Hematopoietic multipotent progenitor cell treated with erythropoietin and hydrocortisone succinate and interleukin-3 and kit ligand, for 8 days (in vitro differentiated cells): ENCODE data around the gene ANKRD34B.

Experiments used
- DNase-seq: peaks from one replicate; pipeline ENCODE4 v3.0.0-alpha.2; 2015

ANKRD34B gene

DNA sequence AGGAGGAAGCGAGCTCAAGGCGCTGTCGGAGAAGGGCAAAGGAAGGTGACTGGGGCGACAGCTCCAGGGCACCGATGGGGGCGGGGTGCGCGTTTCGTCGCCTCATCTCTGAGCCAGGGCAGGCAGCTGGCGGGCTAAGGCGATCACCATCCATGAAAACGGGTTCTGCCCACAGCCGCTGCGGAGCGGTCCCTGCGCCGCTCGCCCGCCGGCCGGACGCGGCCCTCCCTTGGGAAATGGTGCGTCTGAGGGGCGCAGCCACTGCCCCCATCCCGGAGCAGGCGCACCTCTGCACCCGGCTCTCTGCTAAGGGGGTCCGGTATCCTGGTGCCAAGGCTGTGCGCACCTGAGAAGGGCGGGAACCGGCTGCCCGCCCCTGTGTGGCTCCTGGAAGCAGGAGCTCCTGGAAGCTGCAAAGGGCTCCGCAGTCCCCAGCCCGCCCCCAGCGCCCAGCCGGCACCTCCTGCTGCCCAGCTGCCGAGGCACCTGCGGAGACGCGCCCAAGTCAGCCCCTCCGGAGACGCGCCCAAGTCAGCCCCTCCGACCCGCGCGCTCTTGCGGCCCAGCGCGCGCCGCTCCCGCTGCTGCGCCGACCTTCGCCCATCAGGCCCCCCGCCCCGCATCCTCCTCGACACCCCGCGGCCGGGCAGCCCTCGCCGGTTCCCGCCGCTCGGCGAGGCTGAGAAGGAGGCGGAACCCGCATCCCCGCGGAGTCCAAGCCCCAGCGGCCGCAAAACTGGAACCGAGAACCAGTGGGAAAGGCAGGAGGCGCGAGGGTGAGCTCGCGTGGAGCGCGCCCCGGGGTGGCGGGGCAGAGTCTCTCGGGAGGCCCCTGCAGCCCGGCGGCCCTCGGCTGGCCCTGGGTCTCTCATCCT is 757 bp downstream of the ANKRD34B start:
- no peak for DNase-seq

DNA sequence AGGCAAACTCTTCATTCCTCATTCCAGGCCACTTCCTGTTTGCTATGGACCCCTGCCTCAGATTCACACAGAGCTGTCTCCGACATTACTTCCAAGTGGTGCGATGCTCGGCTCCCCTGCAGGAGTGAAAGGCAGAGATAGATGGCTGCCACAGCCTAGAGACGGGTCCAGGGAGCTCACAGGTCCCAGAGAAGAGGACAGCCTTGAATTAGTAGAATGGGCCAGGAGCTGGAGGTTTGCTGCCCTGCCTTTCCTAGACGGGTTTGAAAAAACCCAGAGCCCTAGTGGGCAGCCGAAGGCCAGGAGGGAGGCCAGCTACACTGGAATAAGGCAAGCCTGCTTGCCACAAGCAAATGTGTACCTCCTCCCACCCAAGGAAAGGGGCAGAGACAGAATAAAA is 1.8 kb downstream of the ANKRD34B start:
- DNase-seq = no peak

DNA sequence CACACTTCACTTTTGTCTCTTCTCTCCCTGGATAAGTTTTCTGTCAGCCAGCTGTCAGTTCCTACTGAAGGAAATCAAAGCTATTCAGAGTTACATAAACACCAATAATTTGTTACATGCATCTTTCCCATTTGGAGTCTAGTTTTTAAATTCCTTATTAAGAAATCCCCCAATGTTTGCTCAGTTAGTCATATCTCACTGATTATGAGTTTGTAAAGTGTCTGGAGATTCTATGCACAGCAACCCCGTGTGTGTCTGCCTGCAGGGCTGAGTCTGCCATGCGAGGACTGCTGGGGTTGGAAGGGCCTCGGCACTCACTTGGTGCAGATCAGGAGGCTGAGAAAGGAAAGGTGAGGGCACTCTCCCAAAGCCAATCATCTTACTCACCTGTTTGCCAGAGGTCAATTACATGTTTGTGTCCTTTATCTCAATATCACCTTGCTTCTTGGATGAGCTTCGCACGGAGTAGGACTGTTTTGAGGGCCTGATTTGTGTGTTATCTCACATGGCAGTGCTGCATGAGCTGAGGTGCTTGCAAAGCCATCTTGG is 3.3 kb downstream of the ANKRD34B start:
- no peak for DNase-seq

DNA sequence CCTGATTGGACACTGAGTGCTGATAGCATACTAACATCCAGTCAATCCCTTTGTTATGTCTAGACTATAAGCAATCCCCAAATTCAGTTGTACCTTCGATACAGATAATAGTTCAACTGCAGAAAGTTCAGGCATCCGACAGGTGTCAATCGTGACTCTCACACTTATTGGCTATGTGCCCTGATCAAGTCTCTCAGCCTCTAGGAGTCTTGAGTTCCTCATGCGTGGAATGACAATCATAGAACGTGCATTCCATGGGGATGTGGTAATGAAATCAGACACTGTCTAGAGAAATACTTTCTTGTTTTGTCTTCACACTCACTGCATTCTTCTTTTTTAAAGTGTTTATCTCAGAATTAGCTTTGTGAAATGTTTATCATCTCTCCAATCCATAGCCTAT is 4.8 kb downstream of the ANKRD34B start:
- DNase-seq = no peak

DNA sequence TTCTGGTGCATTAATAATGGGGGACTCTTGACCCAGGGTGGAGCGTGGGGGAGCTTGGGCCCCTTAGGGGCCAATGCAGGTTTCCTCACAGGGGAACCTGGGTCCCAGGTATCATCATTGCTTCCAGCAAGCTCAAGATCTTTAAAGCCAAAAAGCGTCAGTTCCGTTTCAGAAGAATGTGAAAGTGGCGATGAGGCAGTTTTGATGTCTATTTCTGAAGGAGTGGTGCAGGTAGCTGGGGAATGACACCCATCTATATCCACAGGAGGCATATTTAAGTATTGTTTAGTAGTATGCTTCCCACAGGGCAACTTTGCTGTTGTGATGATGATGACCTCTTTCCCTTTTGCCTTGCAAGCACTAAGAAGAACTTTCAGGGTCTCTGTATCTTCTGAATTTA is 10.8 kb downstream of the ANKRD34B start:
- no peak for DNase-seq

DNA sequence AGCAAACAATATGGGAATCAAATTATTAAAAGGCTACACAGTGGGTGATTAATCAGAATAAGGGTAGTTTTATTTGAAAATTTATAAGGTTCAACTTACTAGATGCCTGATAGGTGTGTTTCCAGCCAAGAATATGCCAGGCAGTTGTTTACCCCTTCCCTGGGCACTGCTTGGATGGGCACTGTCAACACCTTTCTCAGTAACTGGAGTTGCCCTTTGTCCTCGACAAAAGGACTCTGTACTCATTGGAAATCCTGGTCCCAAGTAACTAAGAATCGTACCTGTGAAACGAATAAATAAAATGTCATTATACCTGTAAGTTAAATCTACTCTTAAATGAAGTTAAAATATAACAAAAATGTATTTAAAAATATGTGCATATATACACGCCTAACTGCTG is 15.0 kb downstream of the ANKRD34B start:
- no peak for DNase-seq

DNA sequence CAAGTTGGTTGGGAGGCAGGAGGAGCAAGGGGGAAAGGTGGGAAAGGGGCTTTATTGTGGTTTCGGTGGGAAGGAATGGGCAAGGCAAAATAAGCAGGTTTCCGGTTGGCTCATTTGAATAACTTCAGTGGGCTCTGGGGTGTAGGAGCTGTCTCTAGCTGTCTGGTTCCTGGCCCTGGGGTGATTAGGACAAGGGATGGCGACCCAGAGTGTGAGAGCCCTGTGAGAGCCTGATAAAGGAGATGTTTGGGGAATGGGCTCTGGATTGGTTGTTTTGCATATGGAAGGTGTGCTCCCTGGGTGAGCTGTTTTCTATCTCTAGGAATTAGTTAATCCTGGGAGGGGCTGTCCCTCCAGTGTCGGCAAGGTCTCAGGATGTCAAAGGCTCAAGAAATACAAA is 15.4 kb downstream of the ANKRD34B start:
- DNase-seq = no peak

DNA sequence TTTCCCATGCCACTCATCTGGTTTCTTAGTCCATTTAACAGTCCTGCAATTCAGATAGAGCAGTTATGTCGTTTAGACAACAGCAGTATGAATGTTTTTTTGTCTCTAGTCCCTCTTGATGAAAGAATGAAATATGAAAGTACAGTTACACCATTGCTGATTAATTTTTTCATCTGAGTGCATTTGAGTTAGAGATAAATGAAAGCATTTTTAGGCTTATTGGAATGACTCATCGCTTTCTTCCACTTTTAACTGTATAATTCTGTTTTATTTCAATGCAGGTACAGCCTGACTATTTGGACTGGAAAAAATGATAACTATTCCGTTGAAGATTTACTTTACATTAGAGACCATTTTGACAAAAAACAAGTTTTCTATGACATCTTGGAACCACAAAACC is 28.7 kb downstream of the ANKRD34B start:
- DNase-seq = no peak

DNA sequence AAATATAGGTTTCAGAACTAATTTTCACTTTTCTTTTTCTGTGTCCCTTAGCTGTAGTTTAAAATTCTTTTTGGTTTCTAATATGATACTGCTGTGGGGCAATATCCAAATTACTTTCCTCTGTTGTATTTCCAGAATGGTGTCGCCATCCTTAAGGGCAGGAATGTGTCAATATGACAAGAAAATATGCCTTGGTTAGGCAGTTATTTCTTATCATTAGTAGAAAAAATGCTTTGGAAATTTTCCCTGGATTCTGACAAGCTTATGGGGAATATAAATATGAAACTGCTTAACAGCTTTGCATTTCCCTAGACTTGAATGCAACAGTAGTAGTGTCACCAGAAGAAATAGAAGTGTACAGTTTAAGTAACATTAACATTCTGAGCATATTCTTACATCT is 29.4 kb downstream of the ANKRD34B start:
- no peak for DNase-seq

DNA sequence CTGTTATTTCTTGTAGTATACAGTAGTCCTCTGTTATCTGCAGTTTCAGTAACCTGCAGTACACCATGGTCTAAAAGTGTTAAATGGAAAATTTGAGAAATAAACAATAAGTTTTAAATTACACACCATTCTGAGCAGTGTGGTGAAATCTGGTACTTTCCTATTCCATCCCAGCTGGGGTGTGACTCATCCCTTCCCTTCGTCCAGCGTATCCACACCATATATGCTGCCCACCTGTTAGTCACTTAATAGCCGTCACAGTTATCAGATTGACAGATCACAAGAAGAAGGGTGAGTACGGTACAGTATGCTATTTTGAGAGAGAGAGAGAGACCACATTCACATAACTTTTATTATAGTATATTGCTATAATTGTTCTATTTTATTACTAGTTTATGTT is 53.3 kb downstream of the ANKRD34B start:
- no peak for DNase-seq

DNA sequence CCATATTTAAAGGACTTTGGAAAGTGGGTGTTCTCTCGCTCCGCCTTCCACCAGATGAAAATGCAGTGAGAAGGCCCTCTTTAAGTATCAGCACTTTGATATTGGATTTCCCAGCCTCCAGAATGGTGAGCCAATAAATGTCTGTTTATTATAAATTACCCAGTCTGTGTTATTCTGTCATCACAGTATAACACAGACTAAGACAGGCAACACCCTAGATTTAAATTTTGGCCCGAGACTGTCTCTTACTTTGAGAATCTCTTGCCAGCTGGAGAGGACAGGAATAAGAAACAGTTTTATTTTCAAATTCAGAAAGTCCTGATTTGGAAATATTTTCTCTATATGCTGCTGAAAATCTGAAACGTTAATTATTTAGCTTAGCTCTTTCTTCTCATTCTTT is 60.7 kb downstream of the ANKRD34B start:
- DNase-seq = no peak

DNA sequence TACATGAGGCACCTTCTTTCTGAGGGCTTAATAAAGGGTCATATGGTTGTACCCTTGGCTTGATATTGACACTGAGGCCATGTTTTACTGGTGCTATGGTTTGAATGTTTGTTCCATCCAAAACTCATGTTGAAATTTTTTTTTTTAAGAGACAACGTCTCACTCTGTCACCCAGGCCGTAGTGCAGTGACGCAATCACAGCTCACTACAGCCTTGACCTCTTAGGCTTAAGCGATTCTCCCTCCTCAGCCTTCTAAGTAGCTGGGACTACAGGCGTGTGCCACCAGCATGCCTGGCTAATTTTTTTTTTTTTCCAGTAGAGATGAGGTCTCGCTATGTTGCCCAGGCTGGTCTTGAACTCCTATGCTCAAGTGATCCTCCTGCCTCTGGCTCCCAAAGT is 61.2 kb downstream of the ANKRD34B start:
- no peak for DNase-seq

DNA sequence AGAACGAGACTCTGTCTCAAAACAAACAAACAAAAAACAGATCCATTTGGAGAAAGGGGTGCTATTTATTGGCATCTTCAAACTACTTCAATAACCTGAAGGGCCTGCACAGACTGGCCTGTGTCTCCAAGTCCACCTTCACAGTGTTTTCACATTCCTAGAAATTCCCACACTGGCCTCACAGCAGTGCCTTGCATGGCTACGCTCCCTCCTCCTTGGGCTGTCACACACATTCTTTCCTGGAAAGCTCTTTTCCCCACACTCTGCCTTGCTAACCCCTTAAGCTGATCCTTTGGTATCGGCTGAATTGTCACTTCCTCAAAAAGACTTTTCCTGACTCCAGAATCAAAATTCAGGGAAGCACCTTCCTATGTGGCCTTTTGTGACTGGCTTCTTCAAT is 62.4 kb downstream of the ANKRD34B start:
- DNase-seq = no peak
